SK-N-MC (cell line): ENCODE data around the gene HOXA11.

ENCODE experiments used
- EZH2 ChIP-seq: fragments of 200-600 bp; sonication (generic); IDR thresholded peaks from one replicate; pipeline ENCODE4 v1.6.1; 2017; ENCODE audit warnings: antibody characterized with exemption
- FOXP2 ChIP-seq: optimal IDR thresholded peaks from 2 replicates; pipeline ENCODE3; 2011; ENCODE audit warnings: mild to moderate bottlenecking, moderate library complexity; ENCODE audit not compliant: insufficient read depth; ENCODE audit errors: extremely low read length, control extremely low read depth
- POLR2AphosphoS5 ChIP-seq: IDR thresholded peaks from 2 replicates; pipeline ENCODE4 v1.6.1; 2012; ENCODE audit warnings: mild to moderate bottlenecking, low read depth, low read length, borderline replicate concordance

DNA sequence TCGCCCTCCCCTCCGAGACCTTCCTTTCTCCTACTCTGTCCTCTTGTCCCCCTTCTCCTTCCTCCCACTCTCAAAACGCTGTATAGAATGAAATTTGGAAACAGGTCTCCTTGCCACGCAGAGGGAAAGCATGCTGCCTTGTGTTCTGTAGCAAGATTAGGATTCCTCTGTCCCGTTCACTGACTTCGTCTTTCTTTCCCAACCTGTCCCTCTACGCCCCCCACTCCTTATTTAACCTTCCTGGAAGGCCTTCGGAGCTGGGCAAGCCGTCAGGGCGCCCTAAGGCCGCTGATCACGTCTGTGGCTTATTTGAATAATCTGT lies 21.0 kb downstream of the HOXA11 start:
- TF ChIP-seq EZH2 (no peak), POLR2AphosphoS5 (no peak), FOXP2 (no peak)
